GM19035 (cell line): Measurements from ENCODE around the gene LMBR1L.
"Not testable (repeated sequence)": the region's sequence is repeated elsewhere in the genome, so short reads cannot be mapped to it uniquely, and the experiment has no call there.

Experiments used
- ATAC-seq: cut with Tn5 transposase; IDR thresholded peaks from one replicate; pipeline ENCODE4 v1.9.1; 2021; ENCODE audit not compliant: unreplicated experiment

Gene LMBR1L

GRCh38 chr12:49088150-49088931 is 22.3 kb downstream of the LMBR1L start:
- ATAC-seq = no peak

GRCh38 chr12:49086116-49086515 is 24.5 kb downstream of the LMBR1L start:
- no peak for ATAC-seq

GRCh38 chr12:49084438-49084837 is 26.2 kb downstream of the LMBR1L start:
- ATAC-seq = no peak

GRCh38 chr12:49079793-49080192 is 30.9 kb downstream of the LMBR1L start:
- no peak for ATAC-seq

GRCh38 chr12:49070971-49071370 is 39.7 kb downstream of the LMBR1L start:
- ATAC-seq = no peak

GRCh38 chr12:49069507-49070346 is 40.9 kb downstream of the LMBR1L start, which contains the start of gene RHEBL1:
Gene RHEBL1, minus strand, starts transcription at chr12:49069979. Its CDS starts 194 bp downstream, at chr12:49069785.
- ATAC-seq = peak; percentile 98

GRCh38 chr12:49068879-49069506 is 41.7 kb downstream of the LMBR1L start:
- no peak for ATAC-seq

- no peak for ATAC-seq
Observed at GRCh38 chr12:49066120-49066519, 44.5 kb downstream of the LMBR1L start.

GRCh38 chr12:49064767-49065152 is 45.9 kb downstream of the LMBR1L start:
- ATAC-seq = no peak

- ATAC-seq = not testable (repeated sequence)
Observed at GRCh38 chr12:49061916-49062315, 48.7 kb downstream of the LMBR1L start.

- ATAC-seq = no peak
Observed at GRCh38 chr12:49061157-49061650, 49.4 kb downstream of the LMBR1L start.

- peak; percentile 59 for ATAC-seq
Observed at GRCh38 chr12:49060237-49061156, 50.1 kb downstream of the LMBR1L start, which contains the start of gene KMT2D. Gene KMT2D, minus strand, starts transcription at chr12:49060794. Its CDS starts 5,470 bp downstream, at chr12:49055324.

GRCh38 chr12:49059299-49060171 is 51.1 kb downstream of the LMBR1L start:
- ATAC-seq = peak; percentile 12

- ATAC-seq = no peak
Observed at GRCh38 chr12:49059045-49059298, 51.7 kb downstream of the LMBR1L start.

- ATAC-seq = no peak
Observed at GRCh38 chr12:49058366-49059044, 52.1 kb downstream of the LMBR1L start.

- ATAC-seq = no peak
Observed at GRCh38 chr12:49057888-49058287, 52.8 kb downstream of the LMBR1L start.

GRCh38 chr12:49055978-49056754 is 54.5 kb downstream of the LMBR1L start:
- ATAC-seq = peak; percentile 54

- ATAC-seq = no peak
Observed at GRCh38 chr12:49055092-49055491, 55.6 kb downstream of the LMBR1L start.
